Hepatocyte (in vitro differentiated cells): Measurements from ENCODE around the gene SPATA32. TPM values are rescaled to one million over a fixed set of nuclear protein-coding genes. Genes with fewer than 3 reads are reported as not detected.

Experiments used
- DNase-seq: peaks from one replicate; pipeline ENCODE4 v3.0.0-alpha.2; 2016; ENCODE audit warnings: low spot score
- H2AFZ ChIP-seq: fragments of 200-600 bp; sonication (generic); 2 replicates; pipeline ENCODE4 v1.6.0; 2016; ENCODE audit warnings: antibody characterized with exemption, mild to moderate bottlenecking
- H3K27ac ChIP-seq: fragments of 200-600 bp; sonication (generic); 2 replicates; pipeline ENCODE4 v1.5.1; 2016; ENCODE audit warnings: mild to moderate bottlenecking
- H3K27me3 ChIP-seq: fragments of 200-600 bp; sonication (generic); 2 replicates; pipeline ENCODE4 v1.6.1; 2016
- H3K36me3 ChIP-seq: fragments of 200-600 bp; sonication (generic); replicated peaks from 2 replicates; pipeline ENCODE4 v1.5.1; 2016; ENCODE audit warnings: low read depth; ENCODE audit not compliant: insufficient read depth
- H3K4me1 ChIP-seq: fragments of 200-600 bp; sonication (generic); 2 replicates; pipeline ENCODE4 v1.5.1; 2016; ENCODE audit warnings: mild to moderate bottlenecking, moderate library complexity; ENCODE audit not compliant: insufficient read depth
- H3K4me2 ChIP-seq: fragments of 200-600 bp; sonication (generic); 2 replicates; pipeline ENCODE4 v1.6.0; 2016
- H3K4me3 ChIP-seq: fragments of 200-600 bp; sonication (generic); 2 replicates; pipeline ENCODE4 v1.5.1; 2016; ENCODE audit warnings: mild to moderate bottlenecking
- H3K79me2 ChIP-seq: fragments of 200-600 bp; sonication (generic); 2 replicates; pipeline ENCODE4 v1.6.0; 2017; ENCODE audit warnings: mild to moderate bottlenecking
- H3K9me2 ChIP-seq: fragments of 200-600 bp; sonication (generic); replicated peaks from 2 replicates; pipeline ENCODE4 v1.6.0; 2017; ENCODE audit warnings: mild to moderate bottlenecking; ENCODE audit not compliant: insufficient read depth
- H3K9me3 ChIP-seq: fragments of 200-600 bp; sonication (generic); 2 replicates; pipeline ENCODE4 v1.5.1; 2016; ENCODE audit warnings: low read depth, mild to moderate bottlenecking
- H4K20me1 ChIP-seq: fragments of 200-600 bp; sonication (generic); 2 replicates; pipeline ENCODE4 v1.6.0; 2016; ENCODE audit warnings: mild to moderate bottlenecking; ENCODE audit not compliant: insufficient read depth, poor library complexity, severe bottlenecking
- EZH2 ChIP-seq: fragments of 200-600 bp; sonication (generic); IDR thresholded peaks from 2 replicates; pipeline ENCODE4 v1.6.1; 2016; ENCODE audit warnings: antibody characterized with exemption, mild to moderate bottlenecking, borderline replicate concordance
- EZH2phosphoT487 ChIP-seq: fragments of 200-600 bp; sonication (generic); IDR thresholded peaks from one replicate; pipeline ENCODE4 v1.6.1; 2018; ENCODE audit warnings: antibody characterized with exemption, mild to moderate bottlenecking, low read depth, moderate library complexity; ENCODE audit not compliant: unreplicated experiment, severe bottlenecking
- WGBS: methylation state at CpG from one replicate; pipeline ENCODE4 v1.1.6; 2016; ENCODE audit warnings: low lambda C conversion rate; ENCODE audit errors: missing lambda C conversion rate; 5-methylcytosine and 5-hydroxymethylcytosine counted together
- polyA plus RNA-seq: library from polyadenylated mRNA; unstranded; fragments of >200 nt; fragmentation: Nextera tagmentation; extraction: Ambion mirVana; gene quantifications from 2 replicates; pipeline ENCODE4 v1.2.1, GENCODE V29; 2016
- total RNA-seq: library from RNA; depleted of rRNA; stranded (reverse); fragments of >200 nt; gene quantifications from 2 replicates; pipeline ENCODE4 v1.2.3, GENCODE V29; 2014
- TF ChIP-seq, protein P1 (sequence below): fragments of 200-600 bp; sonication (generic); IDR thresholded peaks from 2 replicates; pipeline ENCODE4 v1.5.1; 2016; ENCODE audit warnings: antibody characterized with exemption, mild to moderate bottlenecking; ENCODE audit not compliant: poor library complexity

SPATA32 gene
- total and polyA plus RNA-seq, 2 experiments from 2014 or later: 0.31 TPM; not detected in 1

DNA sequence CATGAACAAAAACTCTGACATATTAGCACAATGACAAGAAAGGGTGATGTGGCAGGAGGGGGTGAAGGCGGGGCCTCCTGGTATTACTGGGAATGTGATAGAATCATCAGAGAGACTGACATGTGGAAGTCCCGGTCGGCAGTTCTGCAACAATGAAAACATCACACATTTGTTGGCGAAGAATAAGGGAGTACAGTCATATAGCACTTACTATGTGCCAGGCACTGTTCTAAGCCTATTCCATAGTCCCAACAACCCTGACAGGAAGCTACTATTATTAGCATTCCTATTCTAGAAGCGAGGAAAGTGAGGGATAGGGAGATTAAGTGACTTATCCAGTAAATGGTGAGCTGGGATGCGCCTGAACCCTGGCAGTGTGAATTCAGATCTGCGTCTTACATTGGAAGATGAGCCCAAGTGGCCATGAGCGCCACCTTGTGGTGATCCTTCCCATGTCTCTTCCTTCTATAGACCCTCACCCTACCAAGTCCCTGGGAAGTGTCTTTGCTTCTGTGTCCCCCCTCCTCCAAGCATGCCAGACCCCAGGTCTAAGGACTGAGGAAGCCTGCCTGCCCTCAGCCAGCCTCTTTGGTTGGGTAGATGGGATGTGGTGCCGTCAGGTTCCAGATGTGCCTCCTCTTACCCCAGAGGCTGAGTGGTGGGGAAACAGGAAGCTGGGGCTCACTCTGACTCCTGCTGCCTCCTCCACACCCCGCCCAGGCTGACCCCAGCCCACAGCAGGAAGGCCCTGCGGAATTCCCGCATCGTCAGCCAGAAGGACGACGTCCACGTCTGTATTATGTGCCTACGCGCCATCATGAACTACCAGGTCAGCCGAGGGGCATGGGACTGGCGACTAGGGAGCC, 26.2 kb downstream of the SPATA32 start:
- WGBS: 43% methylated on average over 20 of the region's 20 CpGs
- H3K4me2 ChIP-seq: no peak overlapping the region

DNA sequence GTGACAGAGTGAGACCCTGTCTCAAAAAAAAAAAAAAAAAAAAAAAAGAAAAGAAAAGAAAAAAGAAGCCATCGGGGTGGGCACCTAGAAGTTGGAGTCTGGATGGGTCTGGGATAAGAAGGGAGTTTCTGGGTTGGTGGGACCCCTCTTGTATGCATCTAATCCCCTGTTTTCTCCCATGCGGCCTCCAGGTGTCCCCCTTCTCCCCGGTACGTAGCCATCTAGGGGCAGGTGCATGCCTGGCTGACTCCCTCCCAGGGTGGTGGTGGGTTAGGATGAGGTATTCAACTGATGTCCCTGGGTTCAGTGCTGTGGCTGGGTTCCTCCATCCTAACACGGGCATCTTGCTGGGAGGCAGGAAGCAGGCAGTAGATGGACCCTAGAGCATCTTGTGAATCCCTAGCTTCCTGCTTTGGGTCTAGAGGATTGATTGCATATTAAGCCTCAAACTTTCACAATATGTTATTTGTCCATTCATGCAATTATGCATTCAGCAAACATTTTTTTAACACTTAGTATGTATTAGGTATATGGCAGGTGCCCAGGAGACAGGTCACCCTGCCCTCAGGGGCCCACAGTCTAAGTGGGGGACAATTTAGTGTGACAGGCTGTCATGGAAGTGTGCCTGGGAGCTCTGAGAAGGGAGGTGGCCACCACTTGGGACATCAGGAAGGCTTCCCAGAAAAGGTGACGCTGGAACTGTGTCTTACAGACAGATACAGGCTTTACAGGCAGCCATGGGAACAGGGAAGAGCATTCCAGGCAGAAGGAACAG, 27.1 kb downstream of the SPATA32 start:
- Histone ChIP-seq H3K79me2 (no peaks in the 10 kb centered on the region), H3K36me3 (no peaks in the 10 kb centered on the region), H2AFZ (no peak overlapping the region), H3K9me3 (no peaks in the 10 kb centered on the region), H3K9me2 (no peaks in the 10 kb centered on the region), H3K27me3 (peaks cover 7% of the 10 kb centered on the region), H3K4me3 (no peak overlapping the region), H4K20me1 (no peaks in the 10 kb centered on the region), H3K27ac (no peak overlapping the region), H3K4me2 (no peak overlapping the region), H3K4me1 (no peaks in the 10 kb centered on the region)
- TF ChIP-seq EZH2phosphoT487: no peak
- TF ChIP-seq, protein P1, sequence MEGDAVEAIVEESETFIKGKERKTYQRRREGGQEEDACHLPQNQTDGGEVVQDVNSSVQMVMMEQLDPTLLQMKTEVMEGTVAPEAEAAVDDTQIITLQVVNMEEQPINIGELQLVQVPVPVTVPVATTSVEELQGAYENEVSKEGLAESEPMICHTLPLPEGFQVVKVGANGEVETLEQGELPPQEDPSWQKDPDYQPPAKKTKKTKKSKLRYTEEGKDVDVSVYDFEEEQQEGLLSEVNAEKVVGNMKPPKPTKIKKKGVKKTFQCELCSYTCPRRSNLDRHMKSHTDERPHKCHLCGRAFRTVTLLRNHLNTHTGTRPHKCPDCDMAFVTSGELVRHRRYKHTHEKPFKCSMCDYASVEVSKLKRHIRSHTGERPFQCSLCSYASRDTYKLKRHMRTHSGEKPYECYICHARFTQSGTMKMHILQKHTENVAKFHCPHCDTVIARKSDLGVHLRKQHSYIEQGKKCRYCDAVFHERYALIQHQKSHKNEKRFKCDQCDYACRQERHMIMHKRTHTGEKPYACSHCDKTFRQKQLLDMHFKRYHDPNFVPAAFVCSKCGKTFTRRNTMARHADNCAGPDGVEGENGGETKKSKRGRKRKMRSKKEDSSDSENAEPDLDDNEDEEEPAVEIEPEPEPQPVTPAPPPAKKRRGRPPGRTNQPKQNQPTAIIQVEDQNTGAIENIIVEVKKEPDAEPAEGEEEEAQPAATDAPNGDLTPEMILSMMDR: peak; percentile 35
- TF ChIP-seq EZH2: no peak
- 24% methylated on average over 6 of the region's 6 CpGs for WGBS
- DNase-seq: no peak

More for the DNA sequence above, 26.2 kb downstream of the SPATA32 start:
- Histone ChIP-seq H3K9me3 (no peaks in the 10 kb centered on the region), H4K20me1 (no peaks in the 10 kb centered on the region), H3K79me2 (no peaks in the 10 kb centered on the region), H3K27ac (no peak overlapping the region), H3K4me3 (no peak overlapping the region), H3K36me3 (no peaks in the 10 kb centered on the region), H3K4me1 (peaks cover 1% of the 10 kb centered on the region), H3K27me3 (peaks cover 14% of the 10 kb centered on the region), H2AFZ (no peak overlapping the region), H3K9me2 (no peaks in the 10 kb centered on the region)
- peak; percentile 87 for DNase-seq
- TF ChIP-seq EZH2phosphoT487: no peak
- TF ChIP-seq, protein P1: peak; percentile 69

DNA sequence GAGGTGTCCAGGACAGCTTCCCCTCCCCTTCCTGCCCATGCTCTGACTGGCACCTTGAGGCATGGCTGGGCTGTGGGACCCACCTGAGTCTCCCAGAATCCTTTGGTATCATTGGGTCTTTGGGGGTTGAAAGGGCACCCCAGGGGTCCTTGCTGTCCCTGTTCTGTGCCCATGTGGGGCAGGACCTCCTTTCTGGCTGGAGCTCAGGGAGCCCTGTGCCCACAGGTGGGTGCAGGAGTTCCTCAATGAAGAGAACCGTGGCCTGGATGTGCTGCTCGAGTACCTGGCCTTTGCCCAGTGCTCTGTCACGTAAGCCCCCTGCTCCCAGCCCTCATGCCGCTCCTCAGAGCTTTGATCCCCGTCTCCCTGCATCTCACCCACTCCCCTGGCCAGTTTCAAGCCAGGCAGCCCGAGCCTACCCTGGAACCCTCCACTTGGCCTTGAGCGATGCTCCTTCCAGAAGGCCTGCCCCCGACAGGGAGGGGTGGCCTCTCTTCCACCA, 28.4 kb downstream of the SPATA32 start:
- Histone ChIP-seq H3K79me2 (no peaks in the 10 kb centered on the region), H2AFZ (no peak overlapping the region), H3K27me3 (no peaks in the 10 kb centered on the region), H3K36me3 (no peaks in the 10 kb centered on the region), H3K4me3 (no peak overlapping the region), H3K9me3 (no peaks in the 10 kb centered on the region), H4K20me1 (no peaks in the 10 kb centered on the region), H3K27ac (no peak overlapping the region), H3K4me2 (no peak overlapping the region), H3K9me2 (no peaks in the 10 kb centered on the region), H3K4me1 (peaks cover 11% of the 10 kb centered on the region)
- WGBS: 86% methylated on average over 8 of the region's 8 CpGs
- TF ChIP-seq EZH2phosphoT487: no peak
- no peak for TF ChIP-seq EZH2
- TF ChIP-seq, protein P1: no peak
- DNase-seq: no peak
